Measurements from ENCODE around the gene EVI2A. TPM values are rescaled to one million over a fixed set of nuclear protein-coding genes. Genes with fewer than 3 reads are reported as not detected.
A peak's percentile ranks its signal among the peaks of the same experiment; 100 is the strongest.

EVI2A gene
- total and polyA plus RNA-seq, 10 of the 15 experiments (the other 5 are each of a cell fraction or from before 2014, with no cell fraction given), result 4.6 to 78.3 (median 25.7) TPM

- H3K79me2 ChIP-seq (ENCODE audit: control insufficient read depth, insufficient read depth, low read length), result peaks cover 90% of the 10 kb centered on the region
- CTCF ChIA-PET, result interaction anchor here (1.3 to 10.7 kb wide), 5 partner anchors 10 to 101 kb away, joined by 3 to 80 read pairs (median 6); partner anchors contain the start of gene EVI2A
- intact Hi-C loops (cut with micrococcal nuclease; ENCODE audit: unreplicated experiment) (loop anchor here (10.0 kb wide), 1 partner anchor 594 kb away; the partner anchor contains the start of gene UTP6), in situ Hi-C loops (cut with MboI) (no loop called here)
- H3K9ac ChIP-seq (ENCODE audit: control insufficient read depth, insufficient read depth, low read length), result peak overlapping the region; percentile 93
- DNase-seq (ENCODE audit: low read depth, low spot score) (no peak), FAIRE-seq (no peak), ATAC-seq (peak; percentile 31)
- H3K4me3 ChIP-seq, result peak overlapping the region; percentile 69
- BruUV-seq (replicated peaks), result no TSS peak
- H3K9me3 ChIP-seq (replicated peaks; ENCODE audit: control insufficient read depth, insufficient read depth, low read length), result no peaks in the 10 kb centered on the region; the same call in 2 of the 3 replicates
- H3K27me3 ChIP-seq (replicated peaks in 1 of 2; ENCODE audit: control insufficient read depth in 2 of 2, insufficient read depth in 2 of 2, low read length in 1 of 2), result no peaks in the 10 kb centered on the region
- H3K27ac ChIP-seq (ENCODE audit: control insufficient read depth, insufficient read depth), result peak overlapping the region; percentile 95
- RAD21 ChIA-PET (ENCODE audit: unreplicated experiment), result interaction anchor here (0.9 to 3.9 kb wide), 6 partner anchors 8 to 182 kb away, joined by 3 to 39 read pairs (median 12); no protein-coding TSS in a partner anchor
- POLR2A ChIA-PET, result interaction anchor here (0.6 to 2.8 kb wide), 7 partner anchors 9 to 182 kb away, joined by 3 to 30 read pairs (median 4); partner anchors contain the start of gene EVI2A
- peaks cover 27% of the 10 kb centered on the region for H3K4me1 ChIP-seq (ENCODE audit: control insufficient read depth, insufficient read depth, low read length)
- no peaks in the 10 kb centered on the region for H4K20me1 ChIP-seq (ENCODE audit: control insufficient read depth, insufficient read depth)
- peak overlapping the region; percentile 97 for H3K4me2 ChIP-seq (ENCODE audit: control insufficient read depth, insufficient read depth)
- peaks cover 0 to 11% of the 10 kb centered on the region in 2 experiments; a peak in 1 of 4 replicates for H3K36me3 ChIP-seq (ENCODE audit: control insufficient read depth in 2 of 2, insufficient read depth in 2 of 2, low read length in 1 of 2)
- H2AFZ ChIP-seq (ENCODE audit: control insufficient read depth, low read depth, low read length), result no peak overlapping the region
- 0% methylated on average over 5 of the region's 7 CpGs for WGBS (ENCODE audit: insufficient coverage, insufficient replicate concordance, low lambda C conversion rate, missing lambda C conversion rate)
- TF ChIP-seq TBL1XR1 (IDR thresholded peaks at IDR 0.05; ENCODE audit: low read depth, low read length), result no peak
- TF ChIP-seq REST (IDR thresholded peaks at IDR 0.05; ENCODE audit: low read depth, low read length), result no peak
- TF ChIP-seq CBX3 (IDR thresholded peaks at IDR 0.05; ENCODE audit: borderline replicate concordance, low read depth), result no peak
- TF ChIP-seq TAF1 (IDR thresholded peaks at IDR 0.05; ENCODE audit: borderline replicate concordance, low read depth, low read length), result 0 out of 2 replicates have a peak, but pooled peaks have one; percentile 16
- SMC1A ChIA-PET (ENCODE audit: uncharacterized antibody, unreplicated experiment), result interaction anchor here (1.3 to 8.0 kb wide), 4 partner anchors 10 to 60 kb away, joined by 4 to 101 read pairs (median 48); partner anchors contain the start of gene EVI2A
Observed at GRCh38 chr17:31310886-31311285, 10.5 kb downstream of the EVI2A start.

Measured in GM12878 (cell line).